ENCODE results near the gene CYFIP2. TPM values are rescaled to one million over a fixed set of nuclear protein-coding genes. Genes with fewer than 3 reads are reported as not detected.

The CYFIP2 gene
- total RNA-seq, 1 experiment from 2014 or later = 14.3 TPM

GRCh38 chr5:157327771-157328170 is 61.8 kb downstream of the CYFIP2 start:
- intact Hi-C loops (cut with micrococcal nuclease; ENCODE audit: unreplicated experiment) = loop anchor here (1.0 to 2.0 kb wide), 5 partner anchors 103 to 416 kb away; partner anchors contain the start of gene LSM11
- peaks cover 21% of the 10 kb centered on the region for H3K4me1 Mint-ChIP-seq (ENCODE audit: low read depth, unreplicated experiment)
- no peaks in the 10 kb centered on the region for H3K9me3 ChIP-seq
- H3K4me1 ChIP-seq = peaks cover 30% of the 10 kb centered on the region
- no peak for DNase-seq
- no peaks in the 10 kb centered on the region for H3K36me3 ChIP-seq (ENCODE audit: control insufficient read depth, insufficient read depth, low read length)
- H3K27me3 Mint-ChIP-seq (ENCODE audit: insufficient read depth, unreplicated experiment) = no peaks in the 10 kb centered on the region
- ChIA-PET CTCF (interaction anchor here (0.8 to 1.7 kb wide), 15 partner anchors 8 to 416 kb away, joined by 3 to 16 read pairs (median 4); partner anchors contain the start of genes LSM11, SOX30 and THG1L), POLR2A (no interaction called here)
- no peaks in the 10 kb centered on the region for H3K9me3 Mint-ChIP-seq (ENCODE audit: unreplicated experiment)
- H3K36me3 Mint-ChIP-seq (ENCODE audit: insufficient read depth, unreplicated experiment) = no peaks in the 10 kb centered on the region
- TF ChIP-seq CTCF (IDR thresholded peaks at IDR 0.05; ENCODE audit: insufficient read depth in 1 of 2, low read depth in 1 of 2, low read length in 1 of 2, severe bottlenecking in 1 of 2, unreplicated experiment in 1 of 2) = no peak
- no TSS peak for BruUV-seq (replicated peaks)
- no peak overlapping the region for H3K4me3 ChIP-seq (ENCODE audit: low read depth, low read length)
- no peak overlapping the region for H3K27ac Mint-ChIP-seq (ENCODE audit: unreplicated experiment)
- peak overlapping the region; percentile 39 for H3K4me3 Mint-ChIP-seq (ENCODE audit: unreplicated experiment)
- no peaks in the 10 kb centered on the region for H3K27me3 ChIP-seq (replicated peaks; ENCODE audit: control insufficient read depth, insufficient read depth, low read length)

GRCh38 chr5:157328277-157328912 is 62.5 kb downstream of the CYFIP2 start:
- ChIA-PET CTCF (interaction anchor here (0.6 to 1.7 kb wide), 20 partner anchors 8 to 415 kb away, joined by 3 to 16 read pairs (median 4); partner anchors contain the start of genes LSM11, NIPAL4, SOX30 and THG1L), POLR2A (no interaction called here)
- H3K36me3 Mint-ChIP-seq (ENCODE audit: insufficient read depth, unreplicated experiment) = no peaks in the 10 kb centered on the region
- H3K27me3 Mint-ChIP-seq (ENCODE audit: insufficient read depth, unreplicated experiment) = no peaks in the 10 kb centered on the region
- no peaks in the 10 kb centered on the region for H3K9me3 ChIP-seq
- BruUV-seq (replicated peaks) = no TSS peak
- H3K36me3 ChIP-seq (ENCODE audit: control insufficient read depth, insufficient read depth, low read length) = no peaks in the 10 kb centered on the region
- peaks cover 30% of the 10 kb centered on the region for H3K4me1 ChIP-seq
- H3K4me3 Mint-ChIP-seq (ENCODE audit: unreplicated experiment) = peak overlapping the region; percentile 39
- peaks cover 21% of the 10 kb centered on the region for H3K4me1 Mint-ChIP-seq (ENCODE audit: low read depth, unreplicated experiment)
- TF ChIP-seq CTCF (IDR thresholded peaks at IDR 0.05; ENCODE audit: insufficient read depth in 1 of 2, low read depth in 1 of 2, low read length in 1 of 2, severe bottlenecking in 1 of 2, unreplicated experiment in 1 of 2) = peak; percentile 86 to 94
- H3K27ac Mint-ChIP-seq (ENCODE audit: unreplicated experiment) = no peak overlapping the region
- peak; percentile 68 to 78 for DNase-seq
- H3K27me3 ChIP-seq (replicated peaks; ENCODE audit: control insufficient read depth, insufficient read depth, low read length) = no peaks in the 10 kb centered on the region
- intact Hi-C loops (cut with micrococcal nuclease; ENCODE audit: unreplicated experiment) = loop anchor here (1.0 to 2.0 kb wide), 5 partner anchors 102 to 415 kb away; partner anchors contain the start of gene LSM11
- H3K9me3 Mint-ChIP-seq (ENCODE audit: unreplicated experiment) = no peaks in the 10 kb centered on the region
- 0 out of 2 replicates have a peak overlapping the region, but pooled peaks have one; percentile 10 for H3K4me3 ChIP-seq (ENCODE audit: low read depth, low read length)

- Histone ChIP-seq H3K4me1 (peaks cover 23% of the 10 kb centered on the region), H3K9me3 (no peaks in the 10 kb centered on the region), H3K4me3 (ENCODE audit: low read depth, low read length) (no peak overlapping the region), H3K36me3 (ENCODE audit: control insufficient read depth, insufficient read depth, low read length) (no peaks in the 10 kb centered on the region), H3K27me3 (replicated peaks; ENCODE audit: control insufficient read depth, insufficient read depth, low read length) (no peaks in the 10 kb centered on the region)
- Mint-ChIP-seq H3K4me1 (ENCODE audit: low read depth, unreplicated experiment) (peaks cover 11% of the 10 kb centered on the region), H3K27me3 (ENCODE audit: insufficient read depth, unreplicated experiment) (no peaks in the 10 kb centered on the region), H3K36me3 (ENCODE audit: insufficient read depth, unreplicated experiment) (no peaks in the 10 kb centered on the region), H3K9me3 (ENCODE audit: unreplicated experiment) (no peaks in the 10 kb centered on the region), H3K4me3 (ENCODE audit: unreplicated experiment) (no peak overlapping the region), H3K27ac (ENCODE audit: unreplicated experiment) (no peak overlapping the region)
- ChIA-PET CTCF (interaction anchor here (0.8 kb wide), 1 partner anchor 76 kb away, joined by 3 read pairs; no protein-coding TSS in a partner anchor), POLR2A (no interaction called here)
- no TSS peak for BruUV-seq (replicated peaks)
- DNase-seq = no peak
- TF ChIP-seq CTCF (IDR thresholded peaks at IDR 0.05; ENCODE audit: insufficient read depth in 1 of 2, low read depth in 1 of 2, low read length in 1 of 2, severe bottlenecking in 1 of 2, unreplicated experiment in 1 of 2) = no peak
- intact Hi-C loops (cut with micrococcal nuclease; ENCODE audit: unreplicated experiment) = no loop called here
Observed at GRCh38 chr5:157331807-157332206, 65.9 kb downstream of the CYFIP2 start.

Measured in Caco-2 (cell line).